Neural progenitor cell (in vitro differentiated cells): ENCODE data around the gene COL11A2.

Source experiments
- CTCF ChIP-seq: fragments of 200-600 bp; sonication (generic); IDR thresholded peaks from 2 replicates; pipeline ENCODE4 v1.5.1; 2017; ENCODE audit warnings: antibody characterized with exemption, mild to moderate bottlenecking
- EZH2 ChIP-seq: fragments of 200-600 bp; sonication (generic); IDR thresholded peaks from 2 replicates; pipeline ENCODE4 v1.6.1; 2017; ENCODE audit warnings: antibody characterized with exemption, mild to moderate bottlenecking, moderate library complexity
- EZH2phosphoT487 ChIP-seq: fragments of 200-600 bp; sonication (generic); IDR thresholded peaks from 2 replicates; pipeline ENCODE4 v1.6.1; 2017; ENCODE audit warnings: antibody characterized with exemption

GRCh38 chr6:33192105-33192646, at the start of gene COL11A2:
- TF ChIP-seq CTCF (no peak), EZH2 (no peak), EZH2phosphoT487 (peak; percentile 65)
